NAMALWA (cell line): Measurements from ENCODE around the gene RPN2.

Experiments used
- DNase-seq: peaks from one replicate; pipeline ENCODE4 v3.0.0-alpha.2; 2015; ENCODE audit warnings: low spot score

Gene RPN2

DNA sequence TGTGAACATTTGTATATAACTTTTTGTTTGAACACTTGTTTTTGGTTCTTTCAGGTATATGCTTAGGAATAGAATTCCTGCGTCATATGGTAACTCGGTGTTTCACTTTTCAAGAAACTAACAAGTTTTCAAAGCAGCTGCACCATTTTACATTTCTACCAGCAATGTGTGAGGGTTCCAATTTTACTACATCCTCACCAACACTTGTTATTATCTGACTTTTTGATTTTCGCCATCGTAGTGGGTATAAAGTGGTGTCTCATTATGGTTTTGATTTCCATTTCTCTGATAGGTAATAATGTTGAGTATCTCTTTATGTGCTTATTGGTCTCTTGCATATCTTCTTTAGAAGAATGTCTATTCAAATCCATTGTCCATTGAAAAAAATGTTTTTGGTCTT is 39.8 kb downstream of the RPN2 start:
- no peak for DNase-seq

DNA sequence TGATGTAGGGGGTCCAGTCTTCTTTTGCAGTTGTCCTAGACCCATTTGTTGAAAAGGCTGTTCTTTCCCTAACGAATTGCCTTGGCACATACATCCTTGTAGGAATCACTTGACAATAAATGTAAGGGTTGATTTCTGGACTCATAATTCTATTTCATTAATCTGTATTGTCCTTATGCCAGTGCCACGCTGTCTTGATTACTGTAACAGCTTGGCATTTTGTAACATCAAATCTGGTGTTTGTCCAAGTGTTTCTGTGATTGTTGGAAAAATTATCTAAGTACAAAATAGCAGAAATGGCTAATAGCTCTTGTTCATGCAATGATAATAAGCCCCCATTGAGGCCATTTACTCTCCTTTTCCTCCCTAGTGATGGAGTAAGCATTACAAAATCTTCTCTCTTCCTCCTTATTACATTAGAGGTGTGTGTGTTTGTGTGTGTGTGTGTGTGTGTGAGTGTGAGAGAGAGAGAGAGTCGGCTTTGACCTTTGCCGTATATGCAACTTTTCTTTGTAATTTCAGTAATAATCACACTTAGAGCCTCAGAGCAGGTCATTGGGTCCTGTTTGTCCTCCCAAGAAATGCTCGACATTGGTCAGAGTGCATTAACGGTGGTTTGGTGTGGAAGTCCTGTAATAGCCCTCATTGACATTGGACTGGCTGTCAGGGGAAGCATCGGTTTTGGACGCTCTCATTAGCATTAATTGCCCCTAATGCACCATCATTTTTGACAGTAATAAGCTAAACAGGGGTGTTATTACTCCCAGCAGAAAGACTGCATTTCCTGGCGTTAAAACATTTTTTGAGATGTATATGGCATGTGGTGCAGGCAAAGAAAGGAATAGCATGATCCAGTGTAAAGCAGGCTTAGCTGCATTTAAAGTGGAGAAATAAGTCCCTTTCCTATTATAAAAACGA is 40.9 kb downstream of the RPN2 start:
- DNase-seq = no peak

GRCh38 chr20:37220731-37221130 is 41.6 kb downstream of the RPN2 start:
- DNase-seq = no peak

GRCh38 chr20:37222086-37222485 is 43.0 kb downstream of the RPN2 start:
- no peak for DNase-seq

DNA sequence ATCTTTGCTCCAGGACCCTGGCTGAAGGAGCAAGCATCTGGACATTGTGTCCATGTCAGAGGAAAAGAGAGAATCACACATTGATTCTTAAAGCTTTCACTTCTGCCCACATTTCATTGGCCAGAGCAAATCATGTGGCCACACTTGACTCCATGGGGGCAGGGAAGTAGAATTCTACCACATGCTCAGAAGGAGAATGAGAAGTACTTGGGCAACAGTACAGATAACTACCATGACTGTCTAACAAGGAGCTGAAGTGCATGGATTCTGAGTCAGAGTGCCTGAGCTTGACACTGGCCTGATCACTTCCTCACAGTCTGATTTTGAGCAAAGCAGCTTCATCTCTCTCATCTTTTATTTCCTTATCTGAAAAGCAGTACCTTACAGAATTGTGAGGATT is 43.9 kb downstream of the RPN2 start:
- DNase-seq = no peak

DNA sequence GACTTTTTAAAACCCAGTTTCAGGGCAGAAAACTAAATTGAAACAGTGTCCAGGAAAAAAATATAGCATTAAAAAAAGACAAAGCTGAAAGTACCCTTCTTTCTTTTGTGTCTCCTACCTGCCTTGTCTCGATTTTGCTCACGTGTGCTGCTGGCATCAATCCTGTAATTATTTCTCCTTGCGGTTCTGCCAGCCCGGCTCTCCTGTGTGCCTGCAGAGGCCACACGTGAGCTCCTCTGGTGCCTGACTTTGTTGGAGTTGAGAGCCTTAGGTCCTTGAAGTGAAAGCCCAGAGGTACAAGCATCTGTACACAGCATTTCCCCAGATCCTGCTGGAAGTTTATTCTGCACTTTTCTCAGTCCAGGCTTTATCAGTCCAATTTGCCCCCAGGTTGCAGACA is 46.0 kb downstream of the RPN2 start:
- no peak for DNase-seq

- no peak for DNase-seq
Observed at GRCh38 chr20:37226889-37227288, 47.8 kb downstream of the RPN2 start.

- no peak for DNase-seq
Observed at GRCh38 chr20:37228082-37228481, 49.0 kb downstream of the RPN2 start.

- no peak for DNase-seq
Observed at GRCh38 chr20:37228656-37229055, 49.5 kb downstream of the RPN2 start.

- no peak for DNase-seq
Observed at GRCh38 chr20:37229357-37229756, 50.2 kb downstream of the RPN2 start.

DNA sequence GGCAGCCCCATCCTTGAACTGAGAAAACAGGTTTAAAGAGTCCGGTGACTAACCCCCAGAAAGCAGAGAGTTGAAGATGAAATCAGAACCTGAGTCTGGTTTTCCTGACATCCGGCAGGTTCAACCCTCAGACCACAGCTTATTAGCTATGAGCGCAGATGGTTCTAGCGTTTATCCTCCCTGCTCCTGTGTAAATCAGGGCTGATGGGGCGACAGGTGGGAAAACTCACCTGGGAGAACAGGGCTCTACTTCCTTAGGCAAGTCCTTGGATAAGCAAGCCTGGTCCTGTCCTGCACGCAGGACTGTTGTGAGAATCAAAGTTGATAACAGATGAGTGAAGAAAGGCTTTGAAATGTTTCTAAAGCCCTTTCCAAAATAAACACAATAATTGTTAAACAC is 51.1 kb downstream of the RPN2 start:
- DNase-seq = no peak

- DNase-seq = no peak
Observed at GRCh38 chr20:37231947-37232630, 53.0 kb downstream of the RPN2 start.

DNA sequence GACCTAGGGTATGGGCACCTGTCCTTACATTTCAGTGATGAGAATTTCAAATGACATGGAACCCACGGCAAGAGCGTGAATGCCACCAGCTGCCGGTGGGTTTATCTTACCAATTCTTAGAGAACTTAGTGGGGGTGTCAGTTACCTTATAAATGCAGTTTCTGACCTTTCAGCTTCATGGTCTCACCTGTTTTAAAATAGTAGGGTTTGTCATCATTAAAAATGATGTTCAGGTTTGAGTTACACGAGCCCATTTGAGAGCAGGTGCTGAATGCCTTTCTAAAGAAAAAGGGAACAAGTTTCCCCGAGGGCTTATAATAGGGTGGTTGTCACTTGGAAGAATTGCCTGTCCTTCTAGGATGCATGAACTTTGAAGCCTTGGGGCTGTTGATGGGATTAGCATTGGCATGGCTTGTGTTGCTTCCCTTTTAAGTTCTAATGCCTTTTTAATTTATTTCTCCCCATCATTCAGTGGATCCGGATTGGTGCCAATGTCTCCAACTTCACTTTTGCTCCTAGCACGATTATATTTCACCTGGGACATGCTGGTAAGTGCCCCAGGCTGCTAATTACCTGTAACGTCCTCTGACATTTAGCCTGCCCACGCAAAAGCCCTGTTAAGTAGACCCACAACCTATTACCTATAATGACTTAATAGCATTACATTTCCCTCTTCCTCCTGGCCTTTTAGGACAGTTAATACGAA is 54.6 kb downstream of the RPN2 start:
- DNase-seq = no peak

GRCh38 chr20:37234254-37234581 is 55.1 kb downstream of the RPN2 start:
- DNase-seq = no peak

GRCh38 chr20:37235065-37235464 is 55.9 kb downstream of the RPN2 start:
- no peak for DNase-seq

- DNase-seq = no peak
Observed at GRCh38 chr20:37236462-37236861, 57.3 kb downstream of the RPN2 start.

DNA sequence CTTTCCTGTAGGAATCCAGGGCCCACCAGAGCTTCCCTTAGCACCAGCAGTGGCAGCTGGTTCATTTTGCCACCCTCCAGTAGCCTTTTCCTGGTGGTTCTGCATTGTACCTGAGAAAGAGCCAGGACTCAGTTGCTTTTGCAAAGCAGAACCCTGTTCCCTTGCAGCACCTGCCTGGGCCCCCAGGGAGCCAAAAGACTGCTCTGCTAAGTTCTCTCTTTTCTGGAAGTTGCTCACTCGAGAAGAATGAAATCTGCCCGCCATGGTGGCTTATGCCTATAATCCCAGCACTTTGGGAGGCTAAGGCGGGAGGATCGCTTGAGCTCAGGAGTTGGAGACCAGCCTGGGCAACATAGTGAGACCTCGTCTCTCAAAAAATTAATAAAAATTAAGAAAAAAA is 58.5 kb downstream of the RPN2 start:
- no peak for DNase-seq

GRCh38 chr20:37238426-37238825 is 59.3 kb downstream of the RPN2 start:
- DNase-seq = no peak

GRCh38 chr20:37238935-37239451 is 59.9 kb downstream of the RPN2 start:
- DNase-seq = no peak

GRCh38 chr20:37240337-37241067 is 61.4 kb downstream of the RPN2 start:
- DNase-seq = no peak

- no peak for DNase-seq
Observed at GRCh38 chr20:37242503-37242902, 63.4 kb downstream of the RPN2 start.
